ENCODE results near the gene ARHGAP24. TPM values are rescaled to one million over a fixed set of nuclear protein-coding genes. Genes with fewer than 3 reads are reported as not detected.
A peak's percentile ranks its signal among the peaks of the same experiment; 100 is the strongest.
"Not testable (repeated sequence)": the region's sequence is repeated elsewhere in the genome, so short reads cannot be mapped to it uniquely, and the experiment has no call there.

ARHGAP24 gene
- total RNA-seq, 2 donors from 2014 or later = not detected

DNA sequence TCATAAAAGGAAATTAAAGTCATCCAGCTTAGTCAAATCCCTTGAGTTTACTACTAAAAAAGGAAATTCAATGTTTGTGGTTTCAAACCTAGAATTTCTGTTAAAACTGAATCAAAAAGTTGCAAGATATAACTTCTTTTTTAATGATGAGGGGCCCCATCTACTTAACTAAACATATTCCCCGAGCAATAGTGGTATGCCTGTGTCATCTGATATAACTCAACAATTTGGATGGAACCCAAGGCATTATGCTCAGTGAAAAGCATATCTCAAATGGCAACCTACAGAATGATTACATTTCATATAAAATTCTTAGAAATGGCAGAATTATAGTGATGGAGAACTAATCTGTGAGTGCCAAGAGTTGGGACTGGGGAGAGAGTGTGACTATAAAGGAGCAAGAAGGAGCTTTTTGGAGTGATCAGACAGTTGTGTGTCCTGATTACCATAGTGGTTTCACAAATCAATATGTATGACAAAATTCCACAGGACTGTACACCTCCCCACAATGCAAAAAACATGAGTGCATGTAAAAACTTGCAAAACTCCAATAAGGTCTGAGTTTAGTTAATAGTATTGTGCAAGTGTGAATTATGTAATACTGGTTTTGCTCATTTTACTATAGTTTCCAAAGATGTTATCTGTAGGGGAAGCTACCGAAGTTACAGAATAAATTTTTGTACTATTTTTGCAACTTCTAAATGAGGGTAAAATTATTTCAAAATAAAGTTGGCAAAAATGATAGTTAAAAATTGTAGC lies 323.2 kb downstream of the ARHGAP24 start:
- Mint-ChIP-seq H3K27ac (no peak overlapping the region), H3K9me3 (no peaks in the 10 kb centered on the region), H3K36me3 (no peaks in the 10 kb centered on the region)
- DNase-seq (ENCODE audit: low spot score in 2 of 2) (no peak), ATAC-seq (no peak)

DNA sequence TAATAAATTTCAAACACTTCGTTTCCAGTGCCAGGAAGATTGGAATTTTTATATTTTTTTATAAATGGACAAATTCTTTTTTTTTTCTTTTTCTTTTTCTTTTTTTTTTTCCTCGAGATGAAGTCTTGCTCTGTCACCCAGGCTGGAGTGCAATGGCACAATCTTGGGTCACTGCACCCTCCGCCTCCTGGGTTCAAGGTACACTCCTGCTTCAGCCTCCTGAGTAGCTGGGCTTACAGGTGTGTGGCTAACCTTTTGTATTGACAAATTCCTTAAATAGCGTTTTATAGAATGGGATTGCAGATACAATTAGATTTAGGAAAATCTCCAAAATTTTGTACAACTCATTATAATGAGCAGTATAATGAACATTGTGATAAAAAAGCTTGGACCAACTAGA lies 328.9 kb downstream of the ARHGAP24 start:
- Mint-ChIP-seq H3K27ac (no peak overlapping the region), H3K9me3 (peaks cover 0 to 5% of the 10 kb centered on the region in 2 donors), H3K36me3 (no peaks in the 10 kb centered on the region)
- ATAC-seq (no peak), DNase-seq (ENCODE audit: low spot score in 2 of 2) (no peak)

DNA sequence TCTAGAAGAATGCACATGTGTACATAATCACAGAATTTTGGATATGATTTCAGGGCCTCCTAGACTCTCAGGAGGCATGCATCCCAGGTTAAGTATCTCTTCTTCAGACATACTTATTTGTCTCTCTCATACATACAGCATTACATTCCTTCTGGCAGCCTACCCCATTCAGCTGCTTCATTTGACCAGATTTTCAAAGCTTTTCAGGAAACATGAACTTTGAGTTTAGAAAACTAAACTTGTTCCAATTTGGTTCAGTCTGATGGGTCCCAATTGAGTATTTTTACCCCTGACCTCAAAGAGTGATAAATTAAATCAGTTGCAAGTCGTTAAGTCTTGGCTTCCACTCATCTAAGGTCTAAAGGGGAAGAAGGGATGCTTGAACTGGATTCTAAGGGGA lies 330.9 kb downstream of the ARHGAP24 start:
- ATAC-seq = no peak
- no peak for DNase-seq (ENCODE audit: low spot score in 2 of 2)
- no peak overlapping the region for H3K27ac Mint-ChIP-seq
- H3K9me3 Mint-ChIP-seq = peaks cover 0 to 5% of the 10 kb centered on the region in 2 donors
- H3K36me3 Mint-ChIP-seq = no peaks in the 10 kb centered on the region

DNA sequence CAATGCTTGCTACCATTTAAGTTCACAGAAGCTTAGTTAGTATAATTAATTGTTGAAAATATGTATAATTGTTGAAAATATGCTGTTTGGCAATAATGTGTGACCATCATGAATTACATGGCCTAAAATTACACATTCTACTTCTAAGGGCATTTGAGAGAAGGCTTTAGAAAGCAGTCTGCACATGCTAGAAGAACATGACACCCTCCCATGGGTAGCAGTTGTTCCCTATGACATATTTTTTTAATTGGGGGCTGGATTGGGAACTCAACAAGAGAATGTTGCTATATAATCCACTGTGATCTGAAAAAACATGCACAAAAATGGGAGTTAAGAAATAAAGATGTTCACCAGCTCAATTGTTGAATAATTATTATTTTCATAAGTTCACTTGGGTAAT lies 331.4 kb downstream of the ARHGAP24 start:
- no peaks in the 10 kb centered on the region for H3K36me3 Mint-ChIP-seq
- H3K9me3 Mint-ChIP-seq = peaks cover 0 to 5% of the 10 kb centered on the region in 2 donors
- DNase-seq (ENCODE audit: low spot score in 2 of 2) (no peak), ATAC-seq (no peak)
- H3K27ac Mint-ChIP-seq = no peak overlapping the region

DNA sequence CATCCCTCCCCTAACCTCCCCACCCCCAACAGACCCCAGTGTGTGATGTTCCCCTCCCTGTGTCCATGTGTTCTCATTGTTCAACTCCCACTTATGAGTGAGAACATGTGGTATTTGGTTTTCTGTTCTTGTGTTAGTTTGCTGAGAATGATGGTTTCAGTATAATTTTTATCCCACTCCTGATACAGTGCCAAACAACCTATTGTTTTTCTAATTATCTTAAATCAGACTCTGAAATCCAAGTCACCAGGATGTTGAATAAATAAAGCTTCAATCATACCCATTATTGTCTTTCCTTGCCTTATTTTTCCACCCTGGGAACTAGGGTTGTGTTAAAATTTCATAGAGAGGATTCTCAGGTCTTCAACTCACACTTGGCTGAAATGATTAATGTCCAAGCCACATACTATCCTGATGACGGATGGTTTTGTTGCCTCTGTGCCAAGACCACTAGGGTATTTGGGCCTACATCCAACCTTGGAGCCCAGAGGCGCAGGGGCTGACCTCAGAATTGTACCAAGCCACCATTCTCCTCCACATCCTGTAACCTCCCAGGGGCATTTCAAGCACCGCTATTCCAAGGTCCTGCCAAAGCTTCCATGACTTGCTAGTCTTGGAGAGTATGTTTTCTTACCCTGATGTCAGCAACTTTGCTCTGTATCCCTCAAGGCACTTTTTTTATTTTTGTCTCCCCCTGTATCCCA lies 332.4 kb downstream of the ARHGAP24 start:
- Mint-ChIP-seq H3K27ac (no peak overlapping the region), H3K9me3 (peaks cover 0 to 5% of the 10 kb centered on the region in 2 donors), H3K36me3 (no peaks in the 10 kb centered on the region)
- DNase-seq (ENCODE audit: low spot score in 2 of 2) (no peak), ATAC-seq (no peak)

DNA sequence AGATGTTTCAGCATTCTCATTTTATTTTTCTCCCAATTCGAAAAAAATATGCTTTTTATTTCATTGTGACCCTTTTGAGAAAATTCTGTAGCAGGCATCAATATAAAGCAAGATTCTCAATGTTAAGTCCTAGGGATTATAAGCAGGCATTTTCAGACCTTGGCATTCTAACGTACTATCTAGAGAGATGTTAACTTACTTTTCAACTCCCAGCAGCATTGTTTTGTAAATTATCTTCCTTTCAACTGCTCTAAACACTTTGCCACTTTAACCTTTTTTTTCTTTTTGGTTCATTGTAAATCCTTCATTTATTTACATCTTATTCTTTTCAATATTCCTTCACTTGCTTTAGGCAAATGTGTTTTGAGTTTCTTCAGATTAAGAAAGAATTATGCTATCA lies 333.2 kb downstream of the ARHGAP24 start:
- DNase-seq (ENCODE audit: low spot score in 2 of 2) (no peak), ATAC-seq (no peak)
- Mint-ChIP-seq H3K27ac (no peak overlapping the region), H3K9me3 (peaks cover 5 to 6% of the 10 kb centered on the region in 2 donors), H3K36me3 (no peaks in the 10 kb centered on the region)

DNA sequence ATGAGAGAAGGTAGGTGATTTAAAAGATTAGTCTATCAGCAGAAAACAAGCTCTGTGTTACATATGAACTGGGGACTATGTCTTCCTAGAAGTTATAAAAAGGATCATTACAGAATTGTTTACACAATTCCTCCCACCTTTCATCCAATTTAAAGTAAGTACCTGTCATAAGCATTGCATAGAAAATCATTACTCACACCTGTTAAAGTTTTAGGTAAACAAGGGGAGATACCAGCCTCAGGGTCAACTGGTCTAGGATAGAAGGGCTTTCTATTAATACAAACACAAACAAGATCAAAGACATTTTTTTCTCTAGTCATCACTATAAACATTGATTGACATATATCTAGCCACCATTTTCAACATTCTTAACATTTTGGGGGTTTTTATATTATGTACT lies 333.9 kb downstream of the ARHGAP24 start:
- H3K9me3 Mint-ChIP-seq = peaks cover 5 to 6% of the 10 kb centered on the region in 2 donors
- DNase-seq (ENCODE audit: low spot score in 2 of 2) = no peak
- H3K36me3 Mint-ChIP-seq = no peaks in the 10 kb centered on the region
- H3K27ac Mint-ChIP-seq = no peak overlapping the region
- ATAC-seq = no peak

DNA sequence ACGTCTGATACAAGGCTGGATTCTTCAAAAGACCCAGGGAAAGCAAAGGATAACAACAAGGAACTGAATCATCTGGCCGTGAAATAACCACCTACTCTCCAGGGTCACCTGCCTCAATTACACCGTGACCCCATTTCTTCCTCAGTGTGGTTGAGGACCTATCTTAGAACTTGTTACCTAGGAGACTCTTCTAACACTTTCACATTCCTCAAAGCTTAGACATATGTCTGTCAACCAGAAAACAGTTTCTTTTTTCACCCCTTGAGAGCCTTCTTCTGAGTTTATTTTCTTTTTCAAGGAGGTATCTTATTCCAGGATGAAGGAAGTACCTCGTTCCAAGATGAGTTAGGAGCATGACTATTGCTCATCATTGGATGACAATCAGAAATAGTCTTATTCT lies 337.8 kb downstream of the ARHGAP24 start:
- DNase-seq (ENCODE audit: low spot score in 2 of 2) (no peak), ATAC-seq (no peak)
- H3K9me3 Mint-ChIP-seq = peaks cover 15% of the 10 kb centered on the region in 2 donors
- H3K27ac Mint-ChIP-seq = no peak overlapping the region
- H3K36me3 Mint-ChIP-seq = no peaks in the 10 kb centered on the region

DNA sequence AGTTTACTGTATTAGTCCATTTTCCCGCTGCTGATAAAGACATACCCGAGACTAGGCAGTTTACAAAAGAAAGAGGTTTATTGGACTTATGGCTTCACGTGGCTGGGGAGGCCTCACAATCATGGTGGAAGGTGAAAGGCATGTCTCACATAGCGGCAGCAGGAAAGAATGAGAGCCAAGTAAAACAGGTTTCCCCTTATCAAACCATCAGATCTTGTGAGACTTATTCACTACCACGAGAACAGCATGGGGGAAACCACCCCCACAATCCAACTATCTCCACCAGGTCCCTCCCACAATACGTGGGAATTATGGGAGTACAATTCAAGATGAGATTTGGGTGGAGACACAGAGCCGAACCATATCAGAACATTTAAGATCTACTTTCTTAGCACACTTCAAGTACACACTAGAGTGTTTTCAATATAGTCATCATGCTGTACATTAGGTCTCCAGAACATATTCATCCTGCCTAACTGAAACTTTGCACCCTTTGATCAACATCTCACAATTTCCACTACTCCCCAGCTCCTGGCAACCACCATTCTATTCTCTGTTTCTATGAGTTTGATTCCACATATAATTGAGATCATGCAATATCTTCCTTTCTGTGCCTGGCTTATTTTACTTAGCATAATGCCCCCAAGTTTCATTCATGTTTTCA lies 341.0 kb downstream of the ARHGAP24 start:
- DNase-seq (ENCODE audit: low spot score in 2 of 2) (no peak), ATAC-seq (peak; percentile 53 to 60)
- Mint-ChIP-seq H3K36me3 (no peaks in the 10 kb centered on the region), H3K9me3 (peaks cover 19 to 21% of the 10 kb centered on the region in 2 donors), H3K27ac (no peak overlapping the region)

DNA sequence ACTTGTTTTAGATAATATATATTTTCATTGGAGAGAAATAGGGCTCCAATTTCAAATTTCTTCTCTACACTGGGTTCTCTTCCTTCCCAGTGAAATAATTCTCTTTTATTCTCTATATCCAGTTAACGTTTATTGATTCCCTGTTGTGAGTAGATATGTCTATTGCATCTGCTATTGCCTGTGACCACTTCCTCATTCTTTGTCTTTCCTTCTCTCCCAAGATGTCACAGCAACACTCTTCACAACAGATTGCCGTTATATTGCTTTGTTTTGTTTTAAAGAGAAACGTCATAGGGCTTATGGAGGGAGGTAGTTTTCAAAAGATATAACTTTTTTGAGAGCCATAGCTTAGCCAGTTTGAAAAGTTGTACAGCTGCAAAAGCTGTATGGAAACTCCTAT lies 343.8 kb downstream of the ARHGAP24 start:
- ATAC-seq (no peak), DNase-seq (ENCODE audit: low spot score in 2 of 2) (no peak)
- H3K27ac Mint-ChIP-seq = no peak overlapping the region
- no peaks in the 10 kb centered on the region for H3K36me3 Mint-ChIP-seq
- H3K9me3 Mint-ChIP-seq = peaks cover 15 to 19% of the 10 kb centered on the region in 2 donors

DNA sequence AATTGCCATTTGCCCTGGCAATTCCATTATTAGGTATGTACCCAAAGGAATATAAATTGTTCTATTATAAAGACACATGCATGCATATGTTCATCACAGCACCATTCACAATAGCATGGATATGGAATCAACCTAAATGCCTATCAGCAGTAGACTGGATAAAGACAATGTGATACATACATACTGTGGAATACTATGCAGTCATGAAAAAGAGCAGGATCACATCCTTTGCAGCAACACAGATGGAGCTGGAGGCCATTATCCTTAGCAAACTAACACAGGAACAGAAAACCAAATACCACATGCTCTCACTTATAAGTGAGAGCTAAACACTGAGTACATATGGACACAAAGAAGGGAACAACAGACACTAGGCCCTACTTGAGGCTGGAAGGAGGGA lies 345.2 kb downstream of the ARHGAP24 start:
- peaks cover 14 to 15% of the 10 kb centered on the region in 2 donors for H3K9me3 Mint-ChIP-seq
- not testable (repeated sequence) for H3K27ac Mint-ChIP-seq; DNase-seq (ENCODE audit: low spot score in 2 of 2); H3K36me3 Mint-ChIP-seq; ATAC-seq

DNA sequence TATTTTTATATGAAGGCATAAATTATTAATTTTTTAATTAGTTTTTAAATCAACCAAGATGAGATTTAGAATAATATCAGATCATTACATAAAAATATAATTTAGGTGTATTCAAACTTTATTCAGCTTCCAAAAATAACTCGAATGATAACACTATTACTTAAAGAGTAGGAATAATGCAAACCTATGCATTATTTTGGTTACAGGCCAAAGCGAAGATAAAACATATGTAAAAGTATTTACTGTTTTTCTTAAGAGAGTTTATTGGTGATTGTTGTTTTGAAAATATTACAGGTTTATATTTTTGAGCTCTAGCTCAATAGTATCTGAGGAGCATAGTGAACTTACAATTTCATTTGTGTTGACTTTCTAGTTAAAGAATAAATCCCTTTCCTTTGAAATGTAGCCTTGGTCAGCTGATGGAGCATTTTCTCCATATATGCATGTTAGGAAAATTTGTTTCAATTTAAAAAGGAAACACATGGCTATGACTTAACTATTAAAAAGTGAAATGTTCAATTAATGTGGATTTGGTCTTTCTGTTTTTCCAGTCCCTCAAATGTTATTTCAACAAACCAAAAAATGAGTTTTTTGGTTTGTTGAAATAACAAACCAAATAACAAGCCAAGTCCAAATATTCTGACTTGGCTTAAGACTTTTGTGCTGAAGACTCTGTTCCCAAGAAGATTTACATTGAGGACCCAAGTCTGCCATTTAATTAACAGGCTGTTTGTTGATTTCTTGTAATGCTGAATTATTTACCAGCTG lies 346.9 kb downstream of the ARHGAP24 start:
- Mint-ChIP-seq H3K36me3 (no peaks in the 10 kb centered on the region), H3K27ac (no peak overlapping the region), H3K9me3 (peaks cover 6 to 7% of the 10 kb centered on the region in 2 donors)
- DNase-seq (ENCODE audit: low spot score in 2 of 2) (no peak), ATAC-seq (no peak)

DNA sequence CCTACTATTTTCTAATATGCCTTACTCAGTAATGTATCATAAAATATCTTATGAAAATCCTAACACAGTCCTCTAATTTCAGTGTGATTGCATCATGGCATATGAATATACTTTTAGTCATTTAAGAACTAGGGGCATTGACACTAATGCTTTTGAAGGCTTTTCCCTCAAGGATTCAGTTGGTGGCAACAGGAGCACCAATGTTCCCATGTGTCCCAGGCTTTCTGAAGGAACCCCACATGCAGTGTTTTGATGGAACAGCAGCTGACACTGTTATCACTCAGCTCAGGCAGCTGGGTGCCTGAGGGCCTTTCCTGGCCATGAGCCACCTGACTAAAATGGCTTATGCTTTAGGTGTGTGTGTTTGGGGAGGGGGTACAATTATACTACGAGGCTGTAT lies 348.3 kb downstream of the ARHGAP24 start:
- DNase-seq (ENCODE audit: low spot score in 2 of 2) (no peak), ATAC-seq (no peak)
- H3K9me3 Mint-ChIP-seq = peaks cover 6 to 7% of the 10 kb centered on the region in 2 donors
- no peak overlapping the region for H3K27ac Mint-ChIP-seq
- H3K36me3 Mint-ChIP-seq = no peaks in the 10 kb centered on the region

DNA sequence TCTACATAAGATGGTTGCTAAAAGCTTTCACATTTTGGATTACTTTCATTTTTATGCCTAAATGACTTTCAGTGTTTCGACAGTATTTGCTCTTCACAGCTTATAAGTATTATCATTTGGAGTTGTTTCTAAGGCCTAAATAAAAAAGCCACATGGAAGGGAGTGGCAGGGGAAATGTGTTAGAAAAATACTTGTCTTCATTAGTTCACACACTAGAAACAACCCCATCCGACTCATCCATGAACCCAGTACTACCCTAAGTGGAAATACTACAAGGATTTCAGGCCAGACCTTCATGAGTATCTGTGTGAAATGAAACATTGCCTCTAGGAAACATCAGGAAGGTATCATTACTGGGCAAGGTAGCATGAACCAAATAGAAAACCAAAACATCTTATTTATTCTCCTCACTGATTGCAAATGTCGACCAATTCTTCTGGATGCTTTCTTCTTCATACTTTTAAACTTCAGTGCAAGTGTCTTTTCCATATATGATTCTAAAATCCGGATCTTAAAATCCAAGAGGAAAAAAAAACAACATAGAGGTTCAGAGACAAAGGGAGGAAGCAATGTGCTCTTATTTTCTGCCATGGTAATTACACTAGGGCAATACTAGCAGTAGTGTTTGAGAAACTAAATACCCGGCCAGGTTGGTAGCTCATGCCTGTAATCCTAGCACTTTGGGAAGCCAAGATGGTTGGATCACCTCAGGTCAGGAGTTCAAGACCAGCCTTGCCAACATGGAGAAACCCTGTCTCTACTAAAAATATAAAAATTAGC lies 349.4 kb downstream of the ARHGAP24 start:
- ATAC-seq (no peak), DNase-seq (ENCODE audit: low spot score in 2 of 2) (no peak)
- H3K9me3 Mint-ChIP-seq = peaks cover 0 to 3% of the 10 kb centered on the region in 2 donors
- no peaks in the 10 kb centered on the region for H3K36me3 Mint-ChIP-seq
- H3K27ac Mint-ChIP-seq = peak overlapping the region in 1 of 2 donors; percentile 55

DNA sequence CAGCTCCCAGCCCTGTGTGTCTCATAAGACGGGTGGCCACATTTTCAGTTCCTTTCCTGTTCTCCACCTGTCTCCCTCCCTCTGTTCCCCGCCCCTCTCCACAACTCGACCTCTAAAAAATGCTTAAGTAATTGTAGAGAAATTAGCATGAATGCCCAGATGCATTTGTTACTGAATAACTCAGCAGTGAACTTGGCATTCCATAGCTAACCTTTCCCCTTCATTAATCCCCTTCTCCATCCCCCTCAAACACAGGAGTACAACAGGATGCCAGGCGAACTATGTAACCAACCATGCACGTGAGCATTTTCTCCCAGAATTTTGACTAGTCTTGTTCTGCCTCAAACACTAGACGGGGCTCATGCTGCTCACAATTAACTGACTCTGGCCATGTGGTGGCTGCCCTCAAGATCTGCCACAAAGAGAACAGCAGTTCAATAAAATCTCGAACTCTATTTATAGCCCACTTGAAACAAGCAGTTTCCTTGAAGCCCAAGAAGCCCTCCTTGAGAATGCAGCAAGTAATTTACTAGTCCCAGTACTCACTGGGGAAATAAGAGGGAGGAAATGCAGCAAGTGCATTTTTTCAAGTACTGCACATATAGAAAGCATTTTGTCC lies 351.2 kb downstream of the ARHGAP24 start:
- Mint-ChIP-seq H3K9me3 (no peaks in the 10 kb centered on the region), H3K36me3 (no peaks in the 10 kb centered on the region), H3K27ac (no peak overlapping the region)
- DNase-seq (ENCODE audit: low spot score in 2 of 2) (no peak), ATAC-seq (no peak)
